Caco-2 (cell line): ENCODE measurements around the gene HIF1A. TPM values are rescaled to one million over a fixed set of nuclear protein-coding genes. Genes with fewer than 3 reads are reported as not detected.

Experiments
- BruUV-seq: library from RNA; stranded (reverse); fragments of 400-500 nt; replicated peaks from 2 replicates; lab custom pipeline; 2021; lab: Mats Ljungman, UMichigan
- CTCF ChIA-PET: fragments of 300-600 bp; sonication (Branson Sonifier 250); formaldehyde crosslinking; loops from one replicate; lab custom pipeline; 2022; ENCODE audit warnings: antibody characterized with exemption; lab: Charles Lee
- POLR2A ChIA-PET: fragments of 300-600 bp; sonication (Branson Sonifier 250); formaldehyde crosslinking; loops from one replicate; lab custom pipeline; 2022; ENCODE audit warnings: antibody characterized with exemption; lab: Charles Lee
- DNase-seq, 2 experiments: peaks; one replicate each; pipeline versions ENCODE4 v3.0.0 to v3.0.0-alpha.2; 2020 to 2022
- H3K27me3 ChIP-seq: replicated peaks from 2 replicates; pipeline ENCODE4 v1.6.0; 2011; ENCODE audit warnings: low read length; ENCODE audit not compliant: control insufficient read depth, insufficient read depth
- H3K36me3 ChIP-seq: 2 replicates; pipeline ENCODE4 v1.5.1; 2011; ENCODE audit warnings: low read length; ENCODE audit not compliant: control insufficient read depth, insufficient read depth
- H3K4me1 ChIP-seq: fragments of 250-450 bp; sonication (Bioruptor Pico); 2 replicates; pipeline ENCODE4 v1.5.1; 2020; ENCODE audit warnings: mild to moderate bottlenecking
- H3K4me3 ChIP-seq: 2 replicates; pipeline ENCODE4 v1.5.1; 2011; ENCODE audit warnings: low read depth, mild to moderate bottlenecking, control low read depth, low read length
- H3K9me3 ChIP-seq: fragments of 250-450 bp; sonication (Bioruptor Pico); 2 replicates; pipeline ENCODE4 v1.5.1; 2020; ENCODE audit warnings: mild to moderate bottlenecking, moderate library complexity
- H3K27ac Mint-ChIP-seq: one replicate; pipeline ENCODE4 v1.8.0; 2022; ENCODE audit warnings: mixed read lengths; ENCODE audit not compliant: unreplicated experiment
- H3K27me3 Mint-ChIP-seq: one replicate; pipeline ENCODE4 v1.8.0; 2022; ENCODE audit warnings: mixed read lengths; ENCODE audit not compliant: insufficient read depth, unreplicated experiment
- H3K36me3 Mint-ChIP-seq: one replicate; pipeline ENCODE4 v1.8.0; 2022; ENCODE audit warnings: mild to moderate bottlenecking, mixed read lengths; ENCODE audit not compliant: insufficient read depth, unreplicated experiment
- H3K4me1 Mint-ChIP-seq: one replicate; pipeline ENCODE4 v1.8.0; 2022; ENCODE audit warnings: low read depth, mixed read lengths; ENCODE audit not compliant: unreplicated experiment
- H3K4me3 Mint-ChIP-seq: one replicate; pipeline ENCODE4 v1.8.0; 2022; ENCODE audit warnings: mild to moderate bottlenecking, moderate library complexity, mixed read lengths; ENCODE audit not compliant: unreplicated experiment
- H3K9me3 Mint-ChIP-seq: one replicate; pipeline ENCODE4 v1.8.0; 2022; ENCODE audit warnings: mixed read lengths; ENCODE audit not compliant: unreplicated experiment
- intact Hi-C: fragments of 100-400 bp; cut with micrococcal nuclease; formaldehyde crosslinking; loops from one replicate; pipeline ENCODE4 v1.10.0; 2022; ENCODE audit not compliant: unreplicated experiment
- total RNA-seq: library from RNA; stranded (reverse); gene quantifications from 2 replicates; pipeline ENCODE4 v1.2.3, GENCODE V29; 2022
- TF ChIP-seq, protein P1 (sequence below), 2 experiments: fragments of 200-600 bp in 1 of 2; IDR thresholded peaks; 1 replicate in 1 of 2; 2 replicates in 1 of 2; pipeline versions ENCODE4 v1.5.1 to v1.8.0; 2011 to 2022; ENCODE audit warnings: antibody characterized with exemption in 1 of 2, control low read depth in 1 of 2, inconsistent platforms in 1 of 2, low read depth in 1 of 2, low read length in 1 of 2, mild to moderate bottlenecking in 1 of 2, moderate library complexity in 1 of 2; ENCODE audit not compliant: insufficient read depth in 1 of 2, severe bottlenecking in 1 of 2, unreplicated experiment in 1 of 2

Gene HIF1A
- total RNA-seq, 1 experiment from 2014 or later, result 127 TPM

DNA sequence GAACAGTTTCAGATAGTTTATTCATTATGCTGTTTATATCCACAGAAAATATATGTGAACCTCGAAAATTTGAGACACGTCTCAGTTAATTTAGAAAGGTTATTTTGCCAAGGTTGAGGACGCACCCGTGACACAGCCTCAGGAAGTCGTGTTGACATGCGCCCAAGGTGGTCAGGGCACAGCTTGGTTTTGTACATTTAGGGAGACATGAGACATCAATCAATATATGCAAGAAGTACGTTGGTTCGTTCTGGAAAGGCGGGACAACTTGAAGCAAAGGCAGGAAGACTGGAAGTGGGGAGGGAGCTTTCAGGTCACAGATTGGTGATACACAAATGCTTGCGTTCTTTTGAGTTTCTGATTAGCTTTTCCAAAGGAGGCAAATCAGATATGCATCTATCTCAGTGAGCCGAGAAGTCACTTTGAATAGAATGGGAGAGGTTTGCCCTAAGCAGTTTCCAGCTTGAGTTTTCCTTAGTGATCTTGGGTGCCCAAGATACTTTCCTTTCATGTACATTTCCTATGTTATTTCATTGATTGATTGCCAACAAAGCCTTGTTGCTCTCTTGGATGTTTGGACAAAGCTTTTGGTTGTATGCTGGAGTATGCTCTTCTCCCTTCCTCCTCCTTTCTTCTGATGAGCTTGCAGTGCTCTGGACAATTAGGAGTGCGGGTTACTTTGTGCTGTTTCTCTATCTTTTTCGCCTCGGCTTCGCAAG is 70.1 kb downstream of the HIF1A start:
- no peak overlapping the region for H3K27ac Mint-ChIP-seq
- CTCF ChIA-PET, result no interaction called here

DNA sequence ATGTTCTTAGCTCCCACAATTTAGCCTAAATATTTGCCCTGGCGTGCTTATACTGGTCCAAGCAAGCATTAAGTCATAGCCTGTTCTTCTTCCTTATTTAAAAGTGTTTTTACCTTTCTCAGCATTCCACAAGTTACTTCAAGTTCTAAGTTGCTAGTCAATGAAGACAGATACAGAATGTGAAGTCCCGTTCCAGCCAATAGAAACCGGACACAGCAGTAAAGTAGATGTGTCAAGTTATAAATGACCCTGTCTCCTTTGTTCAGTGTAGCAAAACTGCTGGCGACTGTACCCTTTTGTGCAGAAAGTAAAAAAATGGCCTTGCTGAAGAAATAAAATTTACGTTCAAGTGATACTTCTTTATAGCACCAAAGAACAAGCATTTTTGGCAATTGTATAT is 70.8 kb downstream of the HIF1A start:
- no TSS peak for BruUV-seq
- POLR2A ChIA-PET, result no interaction called here
- intact Hi-C loops, result loop anchor here (10.0 kb wide), 1 partner anchor 491 kb away; no protein-coding TSS in a partner anchor
- Mint-ChIP-seq H3K4me1 (peaks cover 7% of the 10 kb centered on the region), H3K4me3 (no peak overlapping the region), H3K27me3 (no peaks in the 10 kb centered on the region), H3K27ac (no peak overlapping the region), H3K36me3 (peaks cover 20% of the 10 kb centered on the region), H3K9me3 (no peaks in the 10 kb centered on the region)
- Histone ChIP-seq H3K9me3 (no peaks in the 10 kb centered on the region), H3K27me3 (no peaks in the 10 kb centered on the region), H3K4me3 (no peak overlapping the region), H3K4me1 (0 out of 2 replicates have a peak, but pooled peaks cover 5% of the 10 kb centered on the region), H3K36me3 (no peaks in the 10 kb centered on the region)
- no peak for DNase-seq
- CTCF ChIA-PET, result no interaction called here
- TF ChIP-seq, protein P1, sequence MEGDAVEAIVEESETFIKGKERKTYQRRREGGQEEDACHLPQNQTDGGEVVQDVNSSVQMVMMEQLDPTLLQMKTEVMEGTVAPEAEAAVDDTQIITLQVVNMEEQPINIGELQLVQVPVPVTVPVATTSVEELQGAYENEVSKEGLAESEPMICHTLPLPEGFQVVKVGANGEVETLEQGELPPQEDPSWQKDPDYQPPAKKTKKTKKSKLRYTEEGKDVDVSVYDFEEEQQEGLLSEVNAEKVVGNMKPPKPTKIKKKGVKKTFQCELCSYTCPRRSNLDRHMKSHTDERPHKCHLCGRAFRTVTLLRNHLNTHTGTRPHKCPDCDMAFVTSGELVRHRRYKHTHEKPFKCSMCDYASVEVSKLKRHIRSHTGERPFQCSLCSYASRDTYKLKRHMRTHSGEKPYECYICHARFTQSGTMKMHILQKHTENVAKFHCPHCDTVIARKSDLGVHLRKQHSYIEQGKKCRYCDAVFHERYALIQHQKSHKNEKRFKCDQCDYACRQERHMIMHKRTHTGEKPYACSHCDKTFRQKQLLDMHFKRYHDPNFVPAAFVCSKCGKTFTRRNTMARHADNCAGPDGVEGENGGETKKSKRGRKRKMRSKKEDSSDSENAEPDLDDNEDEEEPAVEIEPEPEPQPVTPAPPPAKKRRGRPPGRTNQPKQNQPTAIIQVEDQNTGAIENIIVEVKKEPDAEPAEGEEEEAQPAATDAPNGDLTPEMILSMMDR (IDR thresholded peaks at IDR 0.05; ENCODE audit: insufficient read depth in 1 of 2, low read depth in 1 of 2, low read length in 1 of 2, severe bottlenecking in 1 of 2, unreplicated experiment in 1 of 2), result no peak

More for the DNA sequence above, 70.1 kb downstream of the HIF1A start:
- Mint-ChIP-seq H3K9me3 (no peaks in the 10 kb centered on the region), H3K27me3 (no peaks in the 10 kb centered on the region), H3K4me3 (no peak overlapping the region), H3K4me1 (peaks cover 7% of the 10 kb centered on the region), H3K36me3 (peaks cover 16% of the 10 kb centered on the region)
- Histone ChIP-seq H3K27me3 (no peaks in the 10 kb centered on the region), H3K4me3 (no peak overlapping the region), H3K9me3 (no peaks in the 10 kb centered on the region), H3K36me3 (no peaks in the 10 kb centered on the region), H3K4me1 (0 out of 2 replicates have a peak, but pooled peaks cover 5% of the 10 kb centered on the region)
- TF ChIP-seq, protein P1 (IDR thresholded peaks at IDR 0.05; ENCODE audit: insufficient read depth in 1 of 2, low read depth in 1 of 2, low read length in 1 of 2, severe bottlenecking in 1 of 2, unreplicated experiment in 1 of 2), result no peak
- no TSS peak for BruUV-seq
- intact Hi-C loops, result loop anchor here (10.0 kb wide), 1 partner anchor 491 kb away; no protein-coding TSS in a partner anchor
- DNase-seq, result no peak
- POLR2A ChIA-PET, result no interaction called here

- Histone ChIP-seq H3K27me3 (no peaks in the 10 kb centered on the region), H3K4me1 (0 out of 2 replicates have a peak, but pooled peaks cover 4% of the 10 kb centered on the region), H3K4me3 (no peak overlapping the region), H3K36me3 (no peaks in the 10 kb centered on the region), H3K9me3 (no peaks in the 10 kb centered on the region)
- CTCF ChIA-PET, result no interaction called here
- POLR2A ChIA-PET, result no interaction called here
- no peaks in the 10 kb centered on the region for H3K27me3 Mint-ChIP-seq
- H3K27ac Mint-ChIP-seq, result no peak overlapping the region
- no peaks in the 10 kb centered on the region for H3K9me3 Mint-ChIP-seq
- TF ChIP-seq, protein P1 (IDR thresholded peaks at IDR 0.05; ENCODE audit: insufficient read depth in 1 of 2, low read depth in 1 of 2, low read length in 1 of 2, severe bottlenecking in 1 of 2, unreplicated experiment in 1 of 2), result no peak
- intact Hi-C loops, result loop anchor here (10.0 kb wide), 1 partner anchor 493 kb away; no protein-coding TSS in a partner anchor
- peaks cover 5% of the 10 kb centered on the region for H3K4me1 Mint-ChIP-seq
- no peak for DNase-seq
- no peak overlapping the region for H3K4me3 Mint-ChIP-seq
- peaks cover 20% of the 10 kb centered on the region for H3K36me3 Mint-ChIP-seq
- BruUV-seq, result no TSS peak
These were observed 72.9 kb downstream of the HIF1A start for GRCh38 chr14:61768240-61768639.
